Neural cell (in vitro differentiated cells): ENCODE data around the gene CNTNAP2. TPM values are rescaled to one million over a fixed set of nuclear protein-coding genes. Genes with fewer than 3 reads are reported as not detected.
A peak's percentile ranks its signal among the peaks of the same experiment; 100 is the strongest.

Experiments used
- H2AFZ ChIP-seq: fragments of 200-600, 300-800 bp; sonication (generic), shearing (Covaris generic); 2 replicates; pipeline ENCODE4 v1.6.0; 2014; ENCODE audit warnings: low read depth, mild to moderate bottlenecking, antibody characterized with exemption, low read length, moderate library complexity
- H3F3A ChIP-seq: fragments of 200-600 bp; shearing (Covaris generic); 2 replicates; pipeline ENCODE4 v1.6.1; 2016; ENCODE audit warnings: mild to moderate bottlenecking, moderate library complexity, mixed read lengths, antibody characterized with exemption, low read length; ENCODE audit not compliant: insufficient read depth, poor library complexity, severe bottlenecking
- H3K27ac ChIP-seq: fragments of 200-600, 300-800 bp; sonication (generic), shearing (Covaris generic); 2 replicates; pipeline ENCODE4 v1.5.1; 2014; ENCODE audit warnings: mild to moderate bottlenecking, low read length, moderate library complexity
- H3K27me3 ChIP-seq: fragments of 300-800, 200-600 bp; sonication (generic), shearing (Covaris generic); 2 replicates; pipeline ENCODE4 v1.6.0; 2014; ENCODE audit warnings: mild to moderate bottlenecking, low read depth, low read length, moderate library complexity; ENCODE audit not compliant: insufficient read depth
- H3K36me3 ChIP-seq: fragments of 300-800, 200-600 bp; sonication (generic), shearing (Covaris generic); 2 replicates; pipeline ENCODE4 v1.5.1; 2014; ENCODE audit warnings: mild to moderate bottlenecking, antibody characterized with exemption, low read length, moderate library complexity; ENCODE audit not compliant: insufficient read depth
- H3K4me2 ChIP-seq: fragments of 300-800, 200-600 bp; sonication (generic), shearing (Covaris generic); 2 replicates; pipeline ENCODE4 v1.6.0; 2014; ENCODE audit warnings: mild to moderate bottlenecking, low read length
- H3K4me3 ChIP-seq: fragments of 300-800, 200-600 bp; sonication (generic), shearing (Covaris generic); 2 replicates; pipeline ENCODE4 v1.5.1; 2014; ENCODE audit warnings: mild to moderate bottlenecking, low read length, moderate library complexity
- H3K79me2 ChIP-seq: fragments of 200-600 bp; shearing (Covaris generic); replicated peaks from 2 replicates; pipeline ENCODE4 v1.6.0; 2014; ENCODE audit warnings: mild to moderate bottlenecking, low read length, moderate library complexity; ENCODE audit not compliant: insufficient read depth
- H3K9ac ChIP-seq: fragments of 300-800, 200-600 bp; sonication (generic), shearing (Covaris generic); 2 replicates; pipeline ENCODE4 v1.6.1; 2016; ENCODE audit warnings: mild to moderate bottlenecking, low read length, mixed read lengths
- H3K9me2 ChIP-seq: fragments of 200-600 bp; shearing (Covaris generic); 2 replicates; pipeline ENCODE4 v1.6.1; 2016; ENCODE audit warnings: mild to moderate bottlenecking, low read length, mixed read lengths; ENCODE audit not compliant: insufficient read depth
- H3K9me3 ChIP-seq: fragments of 200-600, 300-800 bp; sonication (generic), shearing (Covaris generic); 2 replicates; pipeline ENCODE4 v1.6.1; 2016; ENCODE audit warnings: mild to moderate bottlenecking, mixed run types, low read length, moderate library complexity, mixed read lengths
- H4K20me1 ChIP-seq: fragments of 200-600 bp; shearing (Covaris generic); 2 replicates; pipeline ENCODE4 v1.6.1; 2016; ENCODE audit warnings: mild to moderate bottlenecking, mixed run types; ENCODE audit not compliant: insufficient read depth
- CTCF ChIP-seq: fragments of 450-650 bp; IDR thresholded peaks from 2 replicates; pipeline ENCODE4 v1.5.1; 2014; ENCODE audit warnings: antibody characterized with exemption, mild to moderate bottlenecking, moderate library complexity; ENCODE audit not compliant: poor library complexity, severe bottlenecking
- EP300 ChIP-seq: fragments of 450-650 bp; conservative IDR thresholded peaks from 2 replicates; pipeline ENCODE4 v1.6.1; 2014; ENCODE audit warnings: antibody characterized with exemption, mild to moderate bottlenecking, moderate library complexity; ENCODE audit not compliant: poor library complexity, severe bottlenecking
- EZH2 ChIP-seq: fragments of 200-600, 300-800 bp; shearing (Covaris generic), sonication (generic); IDR thresholded peaks from 2 replicates; pipeline ENCODE4 v1.6.1; 2014; ENCODE audit warnings: antibody characterized with exemption, low read length, borderline replicate concordance, mild to moderate bottlenecking; ENCODE audit not compliant: insufficient read depth, poor library complexity, severe bottlenecking
- MXI1 ChIP-seq: fragments of 450-650 bp; conservative IDR thresholded peaks from 2 replicates; pipeline ENCODE4 v1.6.1; 2014; ENCODE audit warnings: antibody characterized with exemption, mild to moderate bottlenecking; ENCODE audit not compliant: poor library complexity, severe bottlenecking
- POLR2AphosphoS5 ChIP-seq: IDR thresholded peaks from 2 replicates; pipeline ENCODE4 v1.6.1; 2012
- RAD21 ChIP-seq: fragments of 450-650 bp; conservative IDR thresholded peaks from 2 replicates; pipeline ENCODE4 v1.6.1; 2014; ENCODE audit warnings: antibody characterized with exemption, mild to moderate bottlenecking, moderate library complexity
- REST ChIP-seq: IDR thresholded peaks from 2 replicates; pipeline ENCODE4 v1.6.1; 2012; ENCODE audit warnings: borderline replicate concordance
- SMC3 ChIP-seq: fragments of 450-650 bp; conservative IDR thresholded peaks from 2 replicates; pipeline ENCODE4 v1.6.1; 2014; ENCODE audit warnings: antibody characterized with exemption, mild to moderate bottlenecking, moderate library complexity; ENCODE audit not compliant: poor library complexity
- TAF1 ChIP-seq: IDR thresholded peaks from 2 replicates; pipeline ENCODE4 v1.6.1; 2012; ENCODE audit warnings: low read depth
- polyA plus RNA-seq: library from polyadenylated mRNA; depleted of rRNA; stranded (reverse); fragments of >200 nt; gene quantifications from 2 replicates; pipeline ENCODE4 v1.2.3, GENCODE V29; 2014

CNTNAP2 gene
- polyA plus RNA-seq, 1 donor from 2014 or later: 276 TPM

GRCh38 chr7:148367731-148368475 lies 2251.3 kb downstream of the CNTNAP2 start:
- H3K9me2 ChIP-seq: no peaks in the 10 kb centered on the region
- H2AFZ ChIP-seq: no peak overlapping the region
- H3K4me3 ChIP-seq: peak overlapping the region; percentile 22
- peaks cover 14% of the 10 kb centered on the region for H3F3A ChIP-seq
- peaks cover 9% of the 10 kb centered on the region for H3K36me3 ChIP-seq
- no peaks in the 10 kb centered on the region for H3K27me3 ChIP-seq
- TF ChIP-seq TAF1: no peak
- peak; percentile 87 for TF ChIP-seq POLR2AphosphoS5
- TF ChIP-seq SMC3: peak; percentile 12
- no peak for TF ChIP-seq CTCF
- no peak for TF ChIP-seq EZH2
- peak; percentile 50 for TF ChIP-seq REST
- TF ChIP-seq RAD21: no peak
- peak; percentile 84 for TF ChIP-seq EP300
- no peak for TF ChIP-seq MXI1
- no peaks in the 10 kb centered on the region for H3K9me3 ChIP-seq
- H3K9ac ChIP-seq: peak overlapping the region; percentile 44
- no peaks in the 10 kb centered on the region for H4K20me1 ChIP-seq
- H3K4me2 ChIP-seq: peak overlapping the region; percentile 65
- H3K79me2 ChIP-seq: peaks cover 38% of the 10 kb centered on the region
- peak overlapping the region; percentile 87 for H3K27ac ChIP-seq

GRCh38 chr7:148368562-148368961 lies 2252.0 kb downstream of the CNTNAP2 start:
- H3K4me3 ChIP-seq: peak overlapping the region; percentile 22

More at GRCh38 chr7:148368562-148368961, 2252.0 kb downstream of the CNTNAP2 start:
- Histone ChIP-seq H3K9me3 (no peaks in the 10 kb centered on the region), H3K27ac (peak overlapping the region; percentile 87), H3K9ac (peak overlapping the region; percentile 44), H2AFZ (no peak overlapping the region), H3K9me2 (no peaks in the 10 kb centered on the region), H3K27me3 (no peaks in the 10 kb centered on the region), H3F3A (peaks cover 14% of the 10 kb centered on the region), H3K36me3 (peaks cover 9% of the 10 kb centered on the region), H3K4me2 (no peak overlapping the region), H3K79me2 (peaks cover 36% of the 10 kb centered on the region), H4K20me1 (no peaks in the 10 kb centered on the region)
- TF ChIP-seq EP300 (no peak), CTCF (no peak), EZH2 (no peak), POLR2AphosphoS5 (no peak), SMC3 (no peak), REST (no peak), RAD21 (no peak)
